Left ventricle myocardium inferior (tissue), 1 donor: ENCODE results near the gene NAA80. TPM values are rescaled to one million over a fixed set of nuclear protein-coding genes. Genes with fewer than 3 reads are reported as not detected.

Source experiments
- DNase-seq: peaks from one replicate; pipeline ENCODE4 v3.0.0-alpha.2; 2020
- H3K27ac ChIP-seq: fragments of 200-600 bp; replicated peaks from 2 replicates; pipeline ENCODE4 v1.8.0; 2021
- H3K27me3 ChIP-seq: fragments of 200-600 bp; 2 replicates; pipeline ENCODE4 v1.8.0; 2021; ENCODE audit warnings: low read depth
- H3K36me3 ChIP-seq: fragments of 200-600 bp; 2 replicates; pipeline ENCODE4 v1.8.0; 2021
- H3K4me1 ChIP-seq: fragments of 200-600 bp; 2 replicates; pipeline ENCODE4 v1.8.0; 2021
- H3K4me3 ChIP-seq: fragments of 200-600 bp; 2 replicates; pipeline ENCODE4 v1.8.0; 2021; ENCODE audit warnings: mild to moderate bottlenecking, moderate library complexity
- H3K9me3 ChIP-seq: fragments of 200-600 bp; replicated peaks from 2 replicates; pipeline ENCODE4 v1.8.0; 2021
- CTCF ChIP-seq: fragments of 200-600 bp; IDR thresholded peaks from 2 replicates; pipeline ENCODE4 v1.8.0; 2021; ENCODE audit warnings: antibody characterized with exemption, mild to moderate bottlenecking, borderline replicate concordance
- intact Hi-C: fragments of 100-400 bp; cut with micrococcal nuclease; formaldehyde crosslinking; loops from one replicate; pipeline ENCODE4 v1.11.0; 2022
- long read RNA-seq: library from polyadenylated mRNA; unstranded; transcript quantifications from one replicate; pipeline ENCODE4 v2.0.0, GENCODE V29; 2021
- total RNA-seq: library from RNA; stranded (reverse); fragmentation: NEBNext Ultra II Directional; extraction: Animal tissue kit (Norgen Biotek cat#: 25700); gene quantifications from one replicate; pipeline ENCODE4 v1.2.1, GENCODE V29; 2021
- donor health status: DM: no; HTN: yes; CAD: no; lungs with severe emphysema.

NAA80 gene
- total RNA-seq: 5.3 TPM
- long read RNA-seq: 0 reads

- peak; percentile 58 for TF ChIP-seq CTCF
- H3K27ac ChIP-seq: peak within 1 kb of the TSS; percentile 97
- peaks cover 10% of the 10 kb centered on the region for H3K36me3 ChIP-seq
- intact Hi-C loops: no loop called here
- H3K9me3 ChIP-seq: no peaks in the 10 kb centered on the region
- H3K27me3 ChIP-seq: no peaks in the 10 kb centered on the region
- peaks cover 58% of the 10 kb centered on the region for H3K4me1 ChIP-seq
- DNase-seq: peak; percentile 99
- peak within 1 kb of the TSS; percentile 77 for H3K4me3 ChIP-seq
Measured at GRCh38 chr3:50298836-50299637, at the start of gene NAA80, which contains the start of gene HYAL3. Gene NAA80 (minus strand): TSS chr3:50299405. CDS start chr3:50297463, 1,942 bp downstream. Gene HYAL3 (minus strand): TSS chr3:50299405. CDS start chr3:50295602, 3,803 bp downstream.

GRCh38 chr3:50347187-50347813 is 48.1 kb upstream of the NAA80 start:
- Histone ChIP-seq H3K27ac (peak overlapping the region; percentile 16), H3K27me3 (no peaks in the 10 kb centered on the region), H3K4me1 (peaks cover 44% of the 10 kb centered on the region), H3K4me3 (no peak overlapping the region), H3K9me3 (no peaks in the 10 kb centered on the region), H3K36me3 (peaks cover 15% of the 10 kb centered on the region)
- peak; percentile 61 for DNase-seq
- TF ChIP-seq CTCF: peak; percentile 70
- intact Hi-C loops: loop anchor here (5.0 kb wide), 1 partner anchor 195 kb away; no protein-coding TSS in a partner anchor

- Histone ChIP-seq H3K4me1 (peaks cover 43% of the 10 kb centered on the region), H3K4me3 (peak within 1 kb of the TSS; percentile 60), H3K36me3 (peaks cover 15% of the 10 kb centered on the region), H3K27ac (peak within 1 kb of the TSS; percentile 22), H3K9me3 (no peaks in the 10 kb centered on the region), H3K27me3 (peaks cover 9% of the 10 kb centered on the region)
- intact Hi-C loops: loop anchor here (5.0 kb wide), 1 partner anchor 197 kb away; no protein-coding TSS in a partner anchor
- peak; percentile 78 for DNase-seq
- no peak for TF ChIP-seq CTCF
Measured at GRCh38 chr3:50345586-50346234, 46.5 kb upstream of the NAA80 start, which contains the start of gene ZMYND10. Gene ZMYND10 (minus strand): TSS chr3:50345732. CDS start chr3:50345579, 153 bp downstream.

- no peaks in the 10 kb centered on the region for H3K9me3 ChIP-seq
- H3K36me3 ChIP-seq: peaks cover 15% of the 10 kb centered on the region
- no peak for DNase-seq
- H3K4me1 ChIP-seq: peaks cover 45% of the 10 kb centered on the region
- no peak for TF ChIP-seq CTCF
- intact Hi-C loops: loop anchor here (5.0 kb wide), 1 partner anchor 197 kb away; no protein-coding TSS in a partner anchor
- H3K27ac ChIP-seq: no peak overlapping the region
- peak overlapping the region; percentile 60 for H3K4me3 ChIP-seq
- peaks cover 15% of the 10 kb centered on the region for H3K27me3 ChIP-seq
Measured at GRCh38 chr3:50345008-50345407, 45.8 kb upstream of the NAA80 start.

- H3K27me3 ChIP-seq: peaks cover 15% of the 10 kb centered on the region
- peaks cover 7% of the 10 kb centered on the region for H3K36me3 ChIP-seq
- H3K4me3 ChIP-seq: no peak overlapping the region
- peaks cover 54% of the 10 kb centered on the region for H3K4me1 ChIP-seq
- H3K27ac ChIP-seq: no peak overlapping the region
- DNase-seq: no peak
- intact Hi-C loops: no loop called here
- no peaks in the 10 kb centered on the region for H3K9me3 ChIP-seq
- no peak for TF ChIP-seq CTCF
Measured at GRCh38 chr3:50342813-50343633, 43.8 kb upstream of the NAA80 start.
